AG04450 (cell line): ENCODE results near the gene POLD2. TPM values are rescaled to one million over a fixed set of nuclear protein-coding genes. Genes with fewer than 3 reads are reported as not detected.

Experiments
- CTCF ChIA-PET: fragments of 300-600, 350-600 bp; formaldehyde crosslinking; extraction: SDS; loops from one replicate; lab custom pipeline; 2022; ENCODE audit warnings: antibody characterized with exemption, inconsistent platforms; lab: Charles Lee
- POLR2A ChIA-PET: fragments of 350-600 bp; formaldehyde crosslinking; extraction: SDS; loops from one replicate; lab custom pipeline; 2021; ENCODE audit warnings: antibody characterized with exemption, inconsistent platforms; lab: Yijun Ruan, JAX
- DNase-seq: peaks from one replicate; pipeline ENCODE4 v3.0.0-alpha.2; 2011; ENCODE audit warnings: low read depth, low spot score
- H3K27ac ChIP-seq: one replicate; pipeline ENCODE4 v1.5.1; 2012; ENCODE audit warnings: low read depth, low read length, control low read depth
- H3K27me3 ChIP-seq: one replicate; pipeline ENCODE4 v1.6.0; 2012; ENCODE audit warnings: low read length; ENCODE audit not compliant: control insufficient read depth, insufficient read depth
- H3K4me3 ChIP-seq: 2 replicates; pipeline ENCODE4 v1.5.1; 2011; ENCODE audit warnings: mild to moderate bottlenecking, low read depth, low read length, control low read depth
- H3K9me3 ChIP-seq: 2 replicates; pipeline ENCODE4 v1.5.1; 2012; ENCODE audit warnings: low read length; ENCODE audit not compliant: control insufficient read depth, insufficient read depth
- polyA plus RNA-seq: library from polyadenylated mRNA; depleted of rRNA; stranded (reverse); fragments of >200 nt; gene quantifications from 2 replicates; pipeline ENCODE4 v1.2.3, GENCODE V29; 2011
- TF ChIP-seq, protein P1 (sequence below): IDR thresholded peaks from 2 replicates; pipeline ENCODE4 v1.5.1; 2011; ENCODE audit warnings: low read depth, low read length, control low read depth, inconsistent platforms

POLD2 gene
- polyA plus RNA-seq, 1 experiment = 64.8 TPM

GRCh38 chr7:44151956-44152355, 28.6 kb upstream of the POLD2 start:
- Histone ChIP-seq H3K27me3 (peaks cover 6% of the 10 kb centered on the region), H3K27ac (no peak overlapping the region), H3K4me3 (no peak overlapping the region), H3K9me3 (no peaks in the 10 kb centered on the region; the same call in 1 of the 2 replicates)
- ChIA-PET POLR2A (no interaction called here), CTCF (no interaction called here)
- TF ChIP-seq, protein P1, sequence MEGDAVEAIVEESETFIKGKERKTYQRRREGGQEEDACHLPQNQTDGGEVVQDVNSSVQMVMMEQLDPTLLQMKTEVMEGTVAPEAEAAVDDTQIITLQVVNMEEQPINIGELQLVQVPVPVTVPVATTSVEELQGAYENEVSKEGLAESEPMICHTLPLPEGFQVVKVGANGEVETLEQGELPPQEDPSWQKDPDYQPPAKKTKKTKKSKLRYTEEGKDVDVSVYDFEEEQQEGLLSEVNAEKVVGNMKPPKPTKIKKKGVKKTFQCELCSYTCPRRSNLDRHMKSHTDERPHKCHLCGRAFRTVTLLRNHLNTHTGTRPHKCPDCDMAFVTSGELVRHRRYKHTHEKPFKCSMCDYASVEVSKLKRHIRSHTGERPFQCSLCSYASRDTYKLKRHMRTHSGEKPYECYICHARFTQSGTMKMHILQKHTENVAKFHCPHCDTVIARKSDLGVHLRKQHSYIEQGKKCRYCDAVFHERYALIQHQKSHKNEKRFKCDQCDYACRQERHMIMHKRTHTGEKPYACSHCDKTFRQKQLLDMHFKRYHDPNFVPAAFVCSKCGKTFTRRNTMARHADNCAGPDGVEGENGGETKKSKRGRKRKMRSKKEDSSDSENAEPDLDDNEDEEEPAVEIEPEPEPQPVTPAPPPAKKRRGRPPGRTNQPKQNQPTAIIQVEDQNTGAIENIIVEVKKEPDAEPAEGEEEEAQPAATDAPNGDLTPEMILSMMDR = no peak
- DNase-seq = no peak

GRCh38 chr7:44150966-44151941, 27.9 kb upstream of the POLD2 start:
- CTCF ChIA-PET = no interaction called here
- no peaks in the 10 kb centered on the region; the same call in 1 of the 2 replicates for H3K9me3 ChIP-seq
- H3K4me3 ChIP-seq = no peak overlapping the region
- TF ChIP-seq, protein P1 = no peak
- H3K27me3 ChIP-seq = peaks cover 9% of the 10 kb centered on the region
- POLR2A ChIA-PET = no interaction called here
- H3K27ac ChIP-seq = no peak overlapping the region
- DNase-seq = no peak

- no peak overlapping the region for H3K4me3 ChIP-seq
- no peak for DNase-seq
- TF ChIP-seq, protein P1 = no peak
- no peak overlapping the region for H3K27ac ChIP-seq
- ChIA-PET POLR2A (interaction anchor here (0.5 to 1.1 kb wide), 2 partner anchors 13 to 216 kb away, joined by 3 to 5 read pairs; no protein-coding TSS in a partner anchor), CTCF (no interaction called here)
- H3K27me3 ChIP-seq = peaks cover 14% of the 10 kb centered on the region
- H3K9me3 ChIP-seq = peaks cover 4% of the 10 kb centered on the region; the same call in 1 of the 2 replicates
Measured at GRCh38 chr7:44150466-44150832, 27.1 kb upstream of the POLD2 start.

- Histone ChIP-seq H3K27me3 (peaks cover 19% of the 10 kb centered on the region), H3K4me3 (no peak overlapping the region), H3K9me3 (peaks cover 10% of the 10 kb centered on the region), H3K27ac (no peak overlapping the region)
- CTCF ChIA-PET = no interaction called here
- TF ChIP-seq, protein P1 = no peak
- DNase-seq = no peak
- POLR2A ChIA-PET = interaction anchor here (0.5 to 1.1 kb wide), 2 partner anchors 13 to 215 kb away, joined by 3 to 5 read pairs; no protein-coding TSS in a partner anchor
Measured at GRCh38 chr7:44149571-44150465, 26.5 kb upstream of the POLD2 start.
